AG09319 (cell line): ENCODE data around the gene GTF3C5.

ENCODE experiments used
- DNase-seq: peaks from one replicate; pipeline ENCODE4 v3.0.0-alpha.2; 2010; ENCODE audit warnings: low read depth; ENCODE audit errors: extremely low read depth
- CTCF ChIP-seq: IDR thresholded peaks from 2 replicates; pipeline ENCODE4 v1.5.1; 2011; ENCODE audit warnings: low read depth, mild to moderate bottlenecking, inconsistent platforms, low read length, moderate library complexity

The GTF3C5 gene

GRCh38 chr9:133005957-133006356 lies 24.8 kb upstream of the GTF3C5 start:
- DNase-seq: no peak
- no peak for TF ChIP-seq CTCF

GRCh38 chr9:133006731-133007352 lies 24.0 kb upstream of the GTF3C5 start:
- no peak for DNase-seq
- TF ChIP-seq CTCF: no peak

GRCh38 chr9:133008406-133008805 lies 22.4 kb upstream of the GTF3C5 start:
- no peak for TF ChIP-seq CTCF
- DNase-seq: no peak

GRCh38 chr9:133008824-133009223 lies 22.0 kb upstream of the GTF3C5 start:
- no peak for DNase-seq
- TF ChIP-seq CTCF: no peak

- no peak for TF ChIP-seq CTCF
- DNase-seq: no peak
Measured at GRCh38 chr9:133009906-133010582, 20.8 kb upstream of the GTF3C5 start.

GRCh38 chr9:133014696-133015095 lies 16.1 kb upstream of the GTF3C5 start:
- no peak for TF ChIP-seq CTCF
- no peak for DNase-seq

- DNase-seq: no peak
- TF ChIP-seq CTCF: no peak
Measured at GRCh38 chr9:133023117-133023890, 7.5 kb upstream of the GTF3C5 start.
